NOMO-1 (cell line): Measurements from ENCODE around the gene ARHGEF6.

Experiments used
- DNase-seq, 2 experiments: peaks; one replicate each; lab custom pipeline; 2025; ENCODE audit not compliant: unreplicated experiment in 2 of 2; lab: John Stamatoyannopoulos, UW

ARHGEF6 gene

GRCh38 chrX:136752346-136752745 is 28.4 kb downstream of the ARHGEF6 start:
- DNase-seq = no peak

GRCh38 chrX:136750364-136750763 is 30.4 kb downstream of the ARHGEF6 start:
- DNase-seq = no peak

GRCh38 chrX:136747003-136747986 is 33.4 kb downstream of the ARHGEF6 start:
- peak; percentile 61 to 92 for DNase-seq

GRCh38 chrX:136745215-136746173 is 35.2 kb downstream of the ARHGEF6 start:
- peak; percentile 15 to 69 for DNase-seq

GRCh38 chrX:136742721-136743379 is 37.9 kb downstream of the ARHGEF6 start:
- peak; percentile 46 to 53 for DNase-seq

GRCh38 chrX:136738049-136738729 is 42.5 kb downstream of the ARHGEF6 start:
- DNase-seq = no peak

GRCh38 chrX:136736690-136737089 is 44.0 kb downstream of the ARHGEF6 start:
- DNase-seq = no peak

- peak in 1 of 2 experiments; percentile 59 for DNase-seq
These were observed 45.1 kb downstream of the ARHGEF6 start for GRCh38 chrX:136735601-136736000.

GRCh38 chrX:136733613-136734012 is 47.1 kb downstream of the ARHGEF6 start:
- DNase-seq = no peak

GRCh38 chrX:136731798-136732197 is 48.9 kb downstream of the ARHGEF6 start:
- no peak for DNase-seq

- no peak for DNase-seq
These were observed 49.4 kb downstream of the ARHGEF6 start for GRCh38 chrX:136731207-136731782.

- no peak for DNase-seq
These were observed 52.3 kb downstream of the ARHGEF6 start for GRCh38 chrX:136728393-136728792.

- DNase-seq = no peak
These were observed 55.2 kb downstream of the ARHGEF6 start for GRCh38 chrX:136725441-136726104.

- no peak for DNase-seq
These were observed 62.6 kb downstream of the ARHGEF6 start for GRCh38 chrX:136718091-136718490.

- peak; percentile 60 to 84 for DNase-seq
These were observed 65.8 kb downstream of the ARHGEF6 start for GRCh38 chrX:136714626-136715599.

GRCh38 chrX:136712650-136713310 is 68.0 kb downstream of the ARHGEF6 start:
- no peak for DNase-seq

GRCh38 chrX:136711147-136711546 is 69.6 kb downstream of the ARHGEF6 start:
- DNase-seq = no peak
